NCI-H82 treated with DMSO at 0.1 percent for 48 hours (cell line): ENCODE results near the gene LGALS3.

Experiments used
- DNase-seq: peaks from one replicate; lab custom pipeline; 2025; ENCODE audit not compliant: unreplicated experiment; lab: John Stamatoyannopoulos, UW

Gene LGALS3

DNA sequence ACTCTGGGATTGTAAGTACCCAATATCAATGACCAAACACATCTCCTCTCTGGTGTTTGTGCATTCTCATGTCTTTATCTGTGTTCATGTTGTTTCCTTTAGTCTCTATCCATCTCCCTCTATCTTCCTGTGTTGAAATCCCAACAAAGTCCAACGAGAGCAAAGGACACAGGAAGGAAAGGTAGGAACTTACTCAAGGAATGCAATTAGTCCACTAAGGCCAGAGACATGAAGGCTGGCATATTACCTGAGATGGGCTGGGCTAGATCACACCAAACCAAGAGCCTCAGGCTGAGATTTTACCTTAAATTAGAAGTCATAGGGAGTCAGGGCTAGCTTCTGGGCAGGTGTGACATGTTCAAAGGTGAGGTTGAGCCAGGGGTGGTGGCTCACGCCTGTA lies 14.3 kb upstream of the LGALS3 start:
- no peak for DNase-seq

- no peak for DNase-seq
Measured at GRCh38 chr14:55115460-55115859, 13.6 kb upstream of the LGALS3 start.

- DNase-seq = no peak
Measured at GRCh38 chr14:55115861-55116245, 13.2 kb upstream of the LGALS3 start.

GRCh38 chr14:55116246-55117030 lies 12.6 kb upstream of the LGALS3 start:
- no peak for DNase-seq

- no peak for DNase-seq
Measured at GRCh38 chr14:55117803-55118441, 11.1 kb upstream of the LGALS3 start.

- DNase-seq = no peak
Measured at GRCh38 chr14:55118761-55119160, 10.3 kb upstream of the LGALS3 start.

- no peak for DNase-seq
Measured at GRCh38 chr14:55120571-55121495, 8.2 kb upstream of the LGALS3 start.

GRCh38 chr14:55121628-55122439 lies 7.2 kb upstream of the LGALS3 start:
- DNase-seq = no peak

DNA sequence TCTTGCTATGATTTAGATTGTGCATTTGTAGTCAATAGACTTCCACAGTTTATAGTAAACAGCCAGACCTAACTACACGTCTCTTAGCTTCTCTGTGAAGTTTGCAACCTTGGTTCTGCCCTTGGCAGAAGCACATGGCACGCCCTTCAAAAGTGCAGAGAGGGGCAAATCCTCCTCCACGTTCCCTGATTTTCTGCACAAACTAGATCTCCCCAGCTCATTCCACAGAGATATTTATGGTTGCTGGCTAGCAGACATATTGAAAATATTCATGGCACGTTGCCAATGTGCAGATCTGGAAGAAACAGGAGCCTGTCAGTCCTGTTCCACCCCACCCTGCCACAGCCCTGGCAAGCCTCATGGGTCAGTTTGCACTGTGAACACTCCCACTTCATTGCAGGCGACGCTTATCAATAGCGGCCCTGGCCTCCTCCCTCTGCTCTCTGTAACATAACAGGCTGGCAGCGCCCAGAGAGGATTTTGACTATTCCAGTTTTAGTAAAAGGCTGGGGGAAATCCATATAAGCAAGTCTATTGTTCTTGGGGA lies 6.5 kb upstream of the LGALS3 start:
- DNase-seq = no peak

DNA sequence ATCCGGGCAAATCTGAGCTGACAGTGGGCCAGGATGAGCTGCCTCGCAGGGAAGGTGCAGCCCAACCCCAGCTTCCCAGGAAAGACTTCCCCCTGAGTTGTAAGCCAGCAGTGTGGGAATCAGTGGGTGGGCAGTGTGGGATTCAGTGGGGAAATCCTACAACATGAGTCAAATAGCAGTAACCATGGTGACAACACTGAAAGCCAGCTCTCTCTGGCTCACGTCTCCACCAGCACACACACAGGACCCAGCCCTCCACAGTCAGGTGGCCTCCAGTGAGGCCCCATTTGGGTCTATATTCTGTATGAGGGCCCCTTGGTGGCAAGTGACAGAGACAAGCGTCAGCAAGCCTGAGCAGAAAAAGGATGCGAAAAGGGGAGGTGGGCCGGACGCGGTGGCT lies 6.0 kb upstream of the LGALS3 start:
- no peak for DNase-seq

GRCh38 chr14:55123852-55124639 lies 5.0 kb upstream of the LGALS3 start:
- DNase-seq = no peak

GRCh38 chr14:55124774-55125386 lies 4.2 kb upstream of the LGALS3 start:
- no peak for DNase-seq

- no peak for DNase-seq
Measured at GRCh38 chr14:55125403-55125802, 3.6 kb upstream of the LGALS3 start.

- DNase-seq = no peak
Measured at GRCh38 chr14:55126034-55126433, 3.0 kb upstream of the LGALS3 start.

DNA sequence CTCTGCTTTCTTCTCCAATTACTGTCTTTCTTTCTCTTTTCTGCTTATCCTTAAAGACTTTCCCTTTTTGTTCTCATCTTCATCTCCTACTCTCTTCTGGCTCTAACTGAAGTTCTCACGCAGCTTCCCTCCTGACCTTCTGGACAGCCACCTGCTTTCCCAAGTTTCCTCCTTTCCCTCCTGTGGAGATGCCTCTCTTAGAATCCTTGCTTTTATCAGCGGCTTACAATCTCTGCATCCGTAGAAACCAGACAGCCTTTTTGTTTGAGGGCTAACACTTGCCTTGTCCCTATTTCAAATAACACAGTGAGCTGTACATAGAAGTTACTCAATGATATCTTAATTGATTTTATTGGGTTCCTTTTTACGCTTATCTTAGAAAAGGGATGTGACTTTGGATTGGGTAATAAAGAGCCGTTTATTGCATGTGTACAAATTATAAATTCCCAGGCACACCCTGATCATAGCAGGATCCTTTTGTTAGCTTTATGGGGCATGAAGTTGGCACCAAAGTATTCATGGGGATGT lies 2.1 kb upstream of the LGALS3 start:
- DNase-seq = no peak

DNA sequence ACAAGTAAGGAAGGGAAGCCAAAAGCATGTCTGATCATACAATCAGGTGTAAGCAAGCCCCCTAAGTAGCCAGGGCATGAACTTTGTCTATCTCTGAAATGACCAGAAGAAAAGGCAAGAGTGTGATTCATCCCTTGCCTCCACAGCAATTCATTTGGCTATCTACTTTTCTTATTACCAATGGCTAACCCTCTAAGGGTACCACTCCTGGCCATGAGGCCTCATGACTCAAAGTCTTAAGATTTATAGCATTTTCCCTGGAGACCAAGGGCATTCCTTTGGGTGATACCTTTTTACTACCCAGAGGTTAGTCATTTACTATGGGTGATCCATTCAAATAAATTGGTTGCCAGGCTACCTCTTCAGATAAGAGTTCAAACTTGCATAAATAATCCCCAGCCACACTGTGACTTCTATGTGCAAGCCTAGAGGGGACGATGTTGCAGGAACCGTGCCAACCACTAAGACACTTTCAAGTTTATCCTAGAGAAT lies 1.5 kb upstream of the LGALS3 start:
- no peak for DNase-seq

DNA sequence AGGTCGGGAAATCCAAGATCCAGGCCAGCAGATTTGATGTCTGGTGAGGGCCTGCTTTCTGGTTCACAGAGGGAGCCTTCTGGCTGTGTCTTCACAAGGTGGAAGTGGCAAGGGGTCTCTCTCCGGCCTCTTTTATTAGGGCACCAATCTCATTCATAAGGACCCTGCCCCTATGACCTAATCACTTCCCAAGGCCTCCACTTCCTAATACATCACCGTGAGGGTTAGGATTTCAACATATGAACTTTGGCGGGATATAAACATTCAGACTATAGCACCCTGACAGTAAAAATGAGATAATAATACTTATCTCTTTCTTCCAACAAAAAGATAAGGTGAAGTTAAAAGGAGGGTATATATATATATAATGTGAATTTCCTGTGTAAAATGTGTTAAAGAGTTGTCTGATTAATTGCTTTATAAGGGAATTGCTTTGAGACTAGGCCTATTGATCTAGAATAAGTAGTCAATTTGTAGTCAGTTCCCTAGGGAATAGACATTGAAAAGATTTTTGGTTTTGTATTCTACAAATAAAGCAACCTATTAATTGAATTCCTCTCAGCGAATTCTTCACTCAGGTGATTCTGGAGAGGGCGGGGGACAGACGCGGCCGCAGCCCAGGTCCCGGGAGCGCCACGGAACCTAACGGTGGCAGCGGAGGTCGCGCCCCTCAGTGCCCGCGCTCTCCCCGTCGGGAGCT lies 516 bp upstream of the LGALS3 start:
- DNase-seq = no peak

- no peak for DNase-seq
Measured at GRCh38 chr14:55129428-55130195, 560 bp downstream of the LGALS3 start.
